ENCODE measurements around the gene PHOX2B.

PHOX2B gene

DNA sequence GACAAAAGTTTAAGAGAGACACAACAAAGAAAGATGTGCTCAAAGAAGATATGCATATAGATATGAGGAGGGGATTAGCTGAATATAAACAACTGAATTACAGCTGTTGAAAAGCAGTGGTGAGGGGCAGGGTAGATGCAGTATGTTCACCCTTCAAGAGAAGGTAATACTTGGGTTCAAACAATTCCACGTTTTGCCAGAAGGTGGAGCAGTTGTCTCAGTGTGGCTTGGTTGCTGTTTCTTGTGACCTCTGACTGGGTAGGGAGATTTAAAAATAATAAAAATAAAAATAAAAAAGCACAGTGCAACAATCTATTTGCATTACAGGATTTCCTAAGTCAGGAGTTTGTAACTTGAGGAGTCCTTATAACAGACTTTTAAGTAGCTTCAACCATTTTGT, 23.3 kb downstream of the PHOX2B start:
- ATAC-seq = no peak
- TF ChIP-seq ZNF8 (CRISPR knock-in tag; IDR thresholded peaks at IDR 0.05) (no peak), OSR1 (CRISPR knock-in tag; IDR thresholded peaks at IDR 0.05) (no peak), TSHZ2 (CRISPR knock-in tag; IDR thresholded peaks at IDR 0.05) (no peak), SNAI2 (CRISPR knock-in tag; IDR thresholded peaks at IDR 0.05) (no peak), TOX (CRISPR knock-in tag; IDR thresholded peaks at IDR 0.05; ENCODE audit: borderline replicate concordance) (no peak), TCF4 (CRISPR knock-in tag; IDR thresholded peaks at IDR 0.05; ENCODE audit: borderline replicate concordance) (no peak), ZFP3 (CRISPR knock-in tag; IDR thresholded peaks at IDR 0.05) (no peak), PPARA (CRISPR knock-in tag; IDR thresholded peaks at IDR 0.05; ENCODE audit: borderline replicate concordance) (no peak), CSDC2 (CRISPR knock-in tag; IDR thresholded peaks at IDR 0.05) (no peak), POU6F1 (CRISPR knock-in tag; IDR thresholded peaks at IDR 0.05; ENCODE audit: borderline replicate concordance, low read depth) (no peak)
- TF ChIP-seq, protein P1, sequence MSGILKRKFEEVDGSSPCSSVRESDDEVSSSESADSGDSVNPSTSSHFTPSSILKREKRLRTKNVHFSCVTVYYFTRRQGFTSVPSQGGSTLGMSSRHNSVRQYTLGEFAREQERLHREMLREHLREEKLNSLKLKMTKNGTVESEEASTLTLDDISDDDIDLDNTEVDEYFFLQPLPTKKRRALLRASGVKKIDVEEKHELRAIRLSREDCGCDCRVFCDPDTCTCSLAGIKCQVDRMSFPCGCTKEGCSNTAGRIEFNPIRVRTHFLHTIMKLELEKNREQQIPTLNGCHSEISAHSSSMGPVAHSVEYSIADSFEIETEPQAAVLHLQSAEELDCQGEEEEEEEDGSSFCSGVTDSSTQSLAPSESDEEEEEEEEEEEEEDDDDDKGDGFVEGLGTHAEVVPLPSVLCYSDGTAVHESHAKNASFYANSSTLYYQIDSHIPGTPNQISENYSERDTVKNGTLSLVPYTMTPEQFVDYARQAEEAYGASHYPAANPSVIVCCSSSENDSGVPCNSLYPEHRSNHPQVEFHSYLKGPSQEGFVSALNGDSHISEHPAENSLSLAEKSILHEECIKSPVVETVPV (CRISPR knock-in tag; IDR thresholded peaks at IDR 0.05) = no peak
- TF ChIP-seq, protein P2, sequence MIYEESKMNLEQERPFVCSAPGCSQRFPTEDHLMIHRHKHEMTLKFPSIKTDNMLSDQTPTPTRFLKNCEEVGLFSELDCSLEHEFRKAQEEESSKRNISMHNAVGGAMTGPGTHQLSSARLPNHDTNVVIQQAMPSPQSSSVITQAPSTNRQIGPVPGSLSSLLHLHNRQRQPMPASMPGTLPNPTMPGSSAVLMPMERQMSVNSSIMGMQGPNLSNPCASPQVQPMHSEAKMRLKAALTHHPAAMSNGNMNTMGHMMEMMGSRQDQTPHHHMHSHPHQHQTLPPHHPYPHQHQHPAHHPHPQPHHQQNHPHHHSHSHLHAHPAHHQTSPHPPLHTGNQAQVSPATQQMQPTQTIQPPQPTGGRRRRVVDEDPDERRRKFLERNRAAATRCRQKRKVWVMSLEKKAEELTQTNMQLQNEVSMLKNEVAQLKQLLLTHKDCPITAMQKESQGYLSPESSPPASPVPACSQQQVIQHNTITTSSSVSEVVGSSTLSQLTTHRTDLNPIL (CRISPR knock-in tag; IDR thresholded peaks at IDR 0.05; ENCODE audit: low read depth) = no peak

GRCh38 chr4:41723286-41723685, 25.2 kb downstream of the PHOX2B start:
- no peak for ATAC-seq
- TF ChIP-seq ZFP30 (CRISPR knock-in tag; IDR thresholded peaks at IDR 0.05) (no peak), ZC3H10 (CRISPR knock-in tag; IDR thresholded peaks at IDR 0.05) (no peak), RARB (CRISPR knock-in tag; IDR thresholded peaks at IDR 0.05) (no peak), PPARA (CRISPR knock-in tag; IDR thresholded peaks at IDR 0.05; ENCODE audit: borderline replicate concordance) (no peak), OSR1 (CRISPR knock-in tag; IDR thresholded peaks at IDR 0.05) (no peak), BACH2 (CRISPR knock-in tag; IDR thresholded peaks at IDR 0.05; ENCODE audit: borderline replicate concordance) (no peak), ISL1 (CRISPR knock-in tag; IDR thresholded peaks at IDR 0.05) (no peak), ZFP3 (CRISPR knock-in tag; IDR thresholded peaks at IDR 0.05) (no peak), GLIS3 (CRISPR knock-in tag; IDR thresholded peaks at IDR 0.05) (no peak), POU6F1 (CRISPR knock-in tag; IDR thresholded peaks at IDR 0.05; ENCODE audit: borderline replicate concordance, low read depth) (no peak), ZNF565 (CRISPR knock-in tag; conservative IDR thresholded peaks at IDR 0.05; ENCODE audit: low read depth) (no peak), ARNTL (CRISPR knock-in tag; IDR thresholded peaks at IDR 0.05; ENCODE audit: borderline replicate concordance, low read depth) (no peak), ESRRG (CRISPR knock-in tag; IDR thresholded peaks at IDR 0.05) (no peak), CSDC2 (CRISPR knock-in tag; IDR thresholded peaks at IDR 0.05) (no peak), TCF4 (CRISPR knock-in tag; IDR thresholded peaks at IDR 0.05; ENCODE audit: borderline replicate concordance) (no peak), TOX (CRISPR knock-in tag; IDR thresholded peaks at IDR 0.05; ENCODE audit: borderline replicate concordance) (no peak), PATZ1 (CRISPR knock-in tag; IDR thresholded peaks at IDR 0.05; ENCODE audit: borderline replicate concordance) (no peak), SNAI2 (CRISPR knock-in tag; IDR thresholded peaks at IDR 0.05) (no peak)
- TF ChIP-seq, protein P2 (CRISPR knock-in tag; IDR thresholded peaks at IDR 0.05; ENCODE audit: low read depth) = no peak
- TF ChIP-seq, protein P1 (CRISPR knock-in tag; IDR thresholded peaks at IDR 0.05) = no peak
